Endothelial cell of umbilical vein (primary cell): ENCODE results near the gene RTP3.

ENCODE experiments used
- CTCF ChIP-seq, 2 donors: IDR thresholded peaks; 1 replicate in 1 of 2; 2 replicates in 1 of 2; pipeline ENCODE4 v1.5.1; 2011; ENCODE audit warnings: low read length in 2 of 2, mild to moderate bottlenecking in 2 of 2, moderate library complexity in 2 of 2, control low read depth in 1 of 2, inconsistent platforms in 1 of 2, low read depth in 1 of 2; ENCODE audit not compliant: insufficient read depth in 1 of 2; ENCODE audit errors: extremely low read depth in 1 of 2
- EZH2 ChIP-seq: IDR thresholded peaks from 2 replicates; pipeline ENCODE4 v1.6.1; 2012; ENCODE audit warnings: borderline replicate concordance, low read depth, mild to moderate bottlenecking, moderate library complexity, low read length, inconsistent platforms; ENCODE audit not compliant: severe bottlenecking
- POLR2AphosphoS5 ChIP-seq: IDR thresholded peaks from 2 replicates; pipeline ENCODE4 v1.6.1; 2012; ENCODE audit warnings: low read depth, mild to moderate bottlenecking, control low read depth, low read length, moderate library complexity; ENCODE audit not compliant: insufficient read depth

DNA sequence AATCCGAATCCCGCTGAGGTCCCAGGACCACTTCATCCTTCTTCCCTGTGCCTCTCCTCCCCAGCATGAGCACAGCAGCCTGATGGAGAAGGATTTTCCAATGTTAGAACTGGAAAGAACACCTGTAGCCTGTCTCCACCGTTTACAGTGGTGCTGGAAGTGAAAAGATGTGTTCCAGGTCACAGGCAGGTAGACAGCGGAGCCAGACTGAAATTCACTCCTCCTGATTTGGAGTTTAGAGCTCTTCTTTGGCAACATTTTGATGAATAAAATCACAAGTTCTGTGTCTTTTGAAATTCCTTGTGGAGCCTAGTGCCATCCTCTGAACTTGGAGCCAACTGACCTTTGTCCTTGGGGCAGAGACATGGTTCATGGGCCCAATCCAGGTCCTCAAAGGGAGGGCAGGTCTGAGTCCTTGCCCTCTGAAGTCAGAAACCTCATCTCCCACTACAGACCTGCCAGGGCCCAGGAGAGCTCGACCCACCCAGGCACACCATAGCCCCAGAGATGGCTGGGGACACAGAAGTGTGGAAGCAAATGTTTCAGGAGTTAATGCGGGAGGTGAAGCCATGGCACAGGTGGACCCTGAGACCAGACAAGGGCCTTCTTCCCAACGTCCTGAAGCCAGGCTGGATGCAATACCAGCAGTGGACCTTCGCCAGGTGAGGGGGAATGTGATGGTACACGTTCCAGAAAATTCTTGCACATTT is at the start of gene RTP3:
- no peak for TF ChIP-seq CTCF (IDR thresholded peaks at IDR 0.05; ENCODE audit: extremely low read depth in 1 of 2, insufficient read depth in 1 of 2, low read depth in 1 of 2, low read length in 2 of 2)
- TF ChIP-seq POLR2AphosphoS5, result no peak
- no peak for TF ChIP-seq EZH2
